GM23338 (cell line): Measurements from ENCODE around the gene SH3GL3. TPM values are rescaled to one million over a fixed set of nuclear protein-coding genes. Genes with fewer than 3 reads are reported as not detected.

Experiments used
- ATAC-seq: fragments of 200-7000 bp; cut with Tn5 transposase; 3 replicates; pipeline ENCODE4 v1.9.1; 2020
- DNase-seq: peaks from one replicate; pipeline ENCODE4 v3.0.0-alpha.2; 2015; ENCODE audit warnings: low spot score
- H2AFZ ChIP-seq: fragments of 200-600 bp; sonication (generic); 2 replicates; pipeline ENCODE4 v1.8.0; 2016; ENCODE audit warnings: antibody characterized with exemption, mild to moderate bottlenecking, moderate library complexity
- H3F3A ChIP-seq: fragments of 200-600 bp; sonication (generic); replicated peaks from 2 replicates; pipeline ENCODE4 v1.8.0; 2017; ENCODE audit warnings: antibody characterized with exemption, mixed run types, low read depth
- H3K27ac ChIP-seq: fragments of 200-600 bp; sonication (generic); 2 replicates; pipeline ENCODE4 v1.6.1; 2016; ENCODE audit warnings: low read depth
- H3K27me3 ChIP-seq: fragments of 200-600 bp; sonication (generic); 2 replicates; pipeline ENCODE4 v1.8.0; 2016; ENCODE audit warnings: mild to moderate bottlenecking, mixed run types, moderate library complexity; ENCODE audit not compliant: insufficient read depth
- H3K36me3 ChIP-seq: fragments of 200-600 bp; sonication (generic); 2 replicates; pipeline ENCODE4 v1.8.0; 2016; ENCODE audit warnings: mild to moderate bottlenecking; ENCODE audit not compliant: insufficient read depth
- H3K4me1 ChIP-seq: fragments of 200-600 bp; sonication (generic); 2 replicates; pipeline ENCODE4 v1.8.0; 2016; ENCODE audit warnings: mild to moderate bottlenecking, moderate library complexity; ENCODE audit not compliant: insufficient read depth
- H3K4me2 ChIP-seq: fragments of 200-600 bp; sonication (generic); 2 replicates; pipeline ENCODE4 v1.7.1; 2017; ENCODE audit warnings: mixed run types
- H3K4me3 ChIP-seq: fragments of 200-600 bp; sonication (generic); 2 replicates; pipeline ENCODE4 v1.6.1; 2016; ENCODE audit warnings: mixed run types
- H3K79me2 ChIP-seq: fragments of 200-600 bp; sonication (generic); replicated peaks from 2 replicates; pipeline ENCODE4 v1.8.0; 2017; ENCODE audit warnings: mild to moderate bottlenecking; ENCODE audit not compliant: insufficient read depth
- H3K9me2 ChIP-seq: fragments of 200-600 bp; sonication (generic); 2 replicates; pipeline ENCODE4 v1.8.0; 2017; ENCODE audit not compliant: insufficient read depth
- H4K20me1 ChIP-seq: fragments of 200-600 bp; sonication (generic); replicated peaks from 2 replicates; pipeline ENCODE4 v1.8.0; 2017; ENCODE audit warnings: mild to moderate bottlenecking; ENCODE audit not compliant: insufficient read depth
- H3K27ac Mint-ChIP-seq: 2 replicates; pipeline ENCODE4 v1.8.0; 2020; ENCODE audit warnings: inconsistent platforms, mild to moderate bottlenecking, moderate library complexity, mixed read lengths
- H3K27me3 Mint-ChIP-seq: 3 replicates; pipeline ENCODE4 v1.8.0; 2022; ENCODE audit warnings: low read depth, mild to moderate bottlenecking, moderate library complexity, mixed read lengths, inconsistent platforms; ENCODE audit not compliant: insufficient read depth, poor library complexity
- H3K36me3 Mint-ChIP-seq: 3 replicates; pipeline ENCODE4 v1.8.0; 2021; ENCODE audit warnings: low read depth, mild to moderate bottlenecking, inconsistent platforms, moderate library complexity, mixed read lengths
- H3K4me1 Mint-ChIP-seq: 3 replicates; pipeline ENCODE4 v1.8.0; 2020; ENCODE audit warnings: mild to moderate bottlenecking, inconsistent platforms, mixed read lengths
- H3K4me3 Mint-ChIP-seq: 3 replicates; pipeline ENCODE4 v1.8.0; 2021; ENCODE audit warnings: moderate library complexity, mild to moderate bottlenecking, inconsistent platforms, mixed read lengths
- H3K9me3 Mint-ChIP-seq: 3 replicates; pipeline ENCODE4 v1.8.0; 2020; ENCODE audit warnings: moderate library complexity, mild to moderate bottlenecking, inconsistent platforms, mixed read lengths
- CREB1 ChIP-seq: fragments of 250-450 bp; sonication (Bioruptor Pico); IDR thresholded peaks from 2 replicates; pipeline ENCODE4 v1.5.0; 2020; ENCODE audit warnings: low read depth, mild to moderate bottlenecking, moderate library complexity
- CTCF ChIP-seq, 2 experiments: fragments of 200-600 bp in 1 of 2; sonication (generic) in 1 of 2; conservative IDR thresholded peaks; 2 replicates each; pipeline versions ENCODE4 v1.5.1 to v1.6.1; 2016 to 2017; ENCODE audit warnings: antibody characterized with exemption in 2 of 2, low read depth in 2 of 2, mild to moderate bottlenecking in 2 of 2, moderate library complexity in 1 of 2
- EZH2 ChIP-seq: fragments of 200-600 bp; sonication (generic); IDR thresholded peaks from one replicate; pipeline ENCODE4 v1.8.0; 2017; ENCODE audit warnings: antibody characterized with exemption, mild to moderate bottlenecking, low read depth; ENCODE audit not compliant: unreplicated experiment
- EZH2phosphoT487 ChIP-seq: fragments of 200-600 bp; sonication (generic); IDR thresholded peaks from one replicate; pipeline ENCODE4 v1.8.1; 2018; ENCODE audit warnings: antibody characterized with exemption; ENCODE audit not compliant: unreplicated experiment
- JUNB ChIP-seq: IDR thresholded peaks from one replicate; pipeline ENCODE4 v1.6.1; 2016; ENCODE audit warnings: antibody characterized with exemption; ENCODE audit not compliant: unreplicated experiment
- POLR2AphosphoS5 ChIP-seq: IDR thresholded peaks from 2 replicates; pipeline ENCODE4 v1.6.1; 2016; ENCODE audit warnings: antibody characterized with exemption, low read depth
- REST ChIP-seq: IDR thresholded peaks from one replicate; pipeline ENCODE4 v1.6.1; 2018; ENCODE audit warnings: antibody characterized with exemption; ENCODE audit not compliant: unreplicated experiment
- STAT1 ChIP-seq: IDR thresholded peaks from one replicate; pipeline ENCODE4 v1.6.1; 2016; ENCODE audit warnings: antibody characterized with exemption; ENCODE audit not compliant: unreplicated experiment
- ZNF114 ChIP-seq: fragments of 250-450 bp; sonication (Bioruptor Pico); IDR thresholded peaks from 2 replicates; pipeline ENCODE4 v1.5.0; 2020; ENCODE audit warnings: mild to moderate bottlenecking, moderate library complexity
- ZNF331 ChIP-seq: fragments of 250-450 bp; sonication (Bioruptor Pico); IDR thresholded peaks from 2 replicates; pipeline ENCODE4 v1.5.0; 2020; ENCODE audit warnings: low read depth, mild to moderate bottlenecking, moderate library complexity
- ZNF462 ChIP-seq: fragments of 250-450 bp; sonication (Bioruptor Pico); IDR thresholded peaks from 2 replicates; pipeline ENCODE4 v1.5.0; 2020; ENCODE audit warnings: mild to moderate bottlenecking, moderate library complexity
- polyA plus RNA-seq: library from polyadenylated mRNA; unstranded; fragments of >200 nt; fragmentation: Nextera tagmentation; extraction: Ambion mirVana; gene quantifications from 2 replicates; pipeline ENCODE4 v1.2.1, GENCODE V29; 2016
- total RNA-seq: library from RNA; depleted of rRNA; stranded (reverse); fragments of >200 nt; shearing (Covaris generic); gene quantifications from 2 replicates; pipeline ENCODE4 v1.2.3, GENCODE V29; 2014

The SH3GL3 gene
- total and polyA plus RNA-seq, 2 experiments from 2014 or later: 15.9 to 21.1 TPM

- H3K27ac Mint-ChIP-seq: no peak overlapping the region
- H3K27me3 Mint-ChIP-seq: peaks cover 5% of the 10 kb centered on the region
- Histone ChIP-seq H4K20me1 (no peaks in the 10 kb centered on the region), H3K36me3 (no peaks in the 10 kb centered on the region), H3F3A (no peaks in the 10 kb centered on the region), H3K4me2 (no peak overlapping the region), H3K27ac (no peak overlapping the region), H3K4me3 (no peak overlapping the region), H3K79me2 (no peaks in the 10 kb centered on the region), H2AFZ (no peak overlapping the region), H3K9me2 (0 out of 2 replicates have a peak, but pooled peaks cover 6% of the 10 kb centered on the region), H3K4me1 (no peaks in the 10 kb centered on the region), H3K27me3 (no peaks in the 10 kb centered on the region)
- no peak for DNase-seq
- H3K4me1 Mint-ChIP-seq: no peaks in the 10 kb centered on the region
- H3K4me3 Mint-ChIP-seq: no peak overlapping the region
- H3K36me3 Mint-ChIP-seq: no peaks in the 10 kb centered on the region
- H3K9me3 Mint-ChIP-seq: no peaks in the 10 kb centered on the region
- TF ChIP-seq REST (no peak), JUNB (no peak), ZNF462 (CRISPR knock-in tag) (no peak), EZH2 (no peak), CREB1 (CRISPR knock-in tag) (no peak), ZNF114 (no peak), POLR2AphosphoS5 (no peak), CTCF (conservative IDR thresholded peaks at IDR 0.05; ENCODE audit: low read depth in 2 of 2) (no peak), STAT1 (no peak), EZH2phosphoT487 (no peak), ZNF331 (no peak)
- ATAC-seq: no peak
Observed at GRCh38 chr15:83592370-83593040, 145.4 kb downstream of the SH3GL3 start.
